ENCODE data around the gene KDELR3.

Gene KDELR3

DNA sequence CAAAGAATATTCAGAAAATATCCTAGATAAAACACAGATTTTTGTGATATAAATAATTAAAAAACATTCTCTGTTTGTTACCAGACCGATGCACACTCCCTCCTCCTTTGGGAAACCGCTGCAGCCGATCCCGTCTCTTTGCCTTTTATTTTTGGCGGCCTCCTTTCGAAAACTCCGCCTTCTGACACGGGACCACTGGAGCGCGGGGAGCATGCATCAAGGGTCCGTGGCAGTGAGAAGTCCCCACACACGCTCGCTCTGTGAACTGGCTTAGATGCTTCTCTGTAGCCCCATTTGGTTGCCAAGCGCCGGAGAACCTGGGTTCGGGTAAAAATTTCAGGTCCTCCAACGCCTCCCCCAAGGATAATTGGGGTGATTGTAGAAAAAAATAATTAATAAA is 21.2 kb downstream of the KDELR3 start:
- H3K27ac ChIP-seq: no peak overlapping the region
- TF ChIP-seq, protein P1, sequence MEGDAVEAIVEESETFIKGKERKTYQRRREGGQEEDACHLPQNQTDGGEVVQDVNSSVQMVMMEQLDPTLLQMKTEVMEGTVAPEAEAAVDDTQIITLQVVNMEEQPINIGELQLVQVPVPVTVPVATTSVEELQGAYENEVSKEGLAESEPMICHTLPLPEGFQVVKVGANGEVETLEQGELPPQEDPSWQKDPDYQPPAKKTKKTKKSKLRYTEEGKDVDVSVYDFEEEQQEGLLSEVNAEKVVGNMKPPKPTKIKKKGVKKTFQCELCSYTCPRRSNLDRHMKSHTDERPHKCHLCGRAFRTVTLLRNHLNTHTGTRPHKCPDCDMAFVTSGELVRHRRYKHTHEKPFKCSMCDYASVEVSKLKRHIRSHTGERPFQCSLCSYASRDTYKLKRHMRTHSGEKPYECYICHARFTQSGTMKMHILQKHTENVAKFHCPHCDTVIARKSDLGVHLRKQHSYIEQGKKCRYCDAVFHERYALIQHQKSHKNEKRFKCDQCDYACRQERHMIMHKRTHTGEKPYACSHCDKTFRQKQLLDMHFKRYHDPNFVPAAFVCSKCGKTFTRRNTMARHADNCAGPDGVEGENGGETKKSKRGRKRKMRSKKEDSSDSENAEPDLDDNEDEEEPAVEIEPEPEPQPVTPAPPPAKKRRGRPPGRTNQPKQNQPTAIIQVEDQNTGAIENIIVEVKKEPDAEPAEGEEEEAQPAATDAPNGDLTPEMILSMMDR (conservative IDR thresholded peaks at IDR 0.05): no peak

DNA sequence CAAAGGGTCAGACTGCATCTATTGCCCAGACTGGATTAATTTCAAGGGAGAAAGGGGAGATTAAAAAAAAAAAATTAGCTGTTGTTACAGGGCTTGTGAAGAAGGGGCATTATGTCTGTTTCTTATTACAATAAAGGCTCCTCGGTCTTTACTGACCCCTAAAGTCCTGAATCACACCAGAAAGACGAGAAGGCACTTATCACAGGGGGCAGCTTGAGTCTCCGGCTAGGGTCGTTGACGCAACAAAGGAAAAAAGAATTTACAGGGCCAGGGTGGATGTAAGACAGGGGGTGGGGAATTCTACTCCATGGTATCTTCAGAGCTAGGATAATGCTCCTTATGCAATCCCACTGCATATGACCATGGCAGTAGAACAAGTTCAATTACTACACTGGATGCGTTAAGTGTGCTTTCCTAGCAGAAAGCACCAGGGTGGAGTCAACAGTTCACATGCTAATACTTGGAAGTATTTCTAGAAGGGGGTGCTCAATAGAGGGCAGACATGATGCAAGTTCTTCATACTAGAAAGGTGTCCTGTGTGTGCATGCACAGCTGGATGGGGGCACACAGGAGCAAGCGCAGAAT is 21.8 kb downstream of the KDELR3 start:
- no peak overlapping the region for H3K27ac ChIP-seq
- TF ChIP-seq, protein P1 (conservative IDR thresholded peaks at IDR 0.05): no peak

DNA sequence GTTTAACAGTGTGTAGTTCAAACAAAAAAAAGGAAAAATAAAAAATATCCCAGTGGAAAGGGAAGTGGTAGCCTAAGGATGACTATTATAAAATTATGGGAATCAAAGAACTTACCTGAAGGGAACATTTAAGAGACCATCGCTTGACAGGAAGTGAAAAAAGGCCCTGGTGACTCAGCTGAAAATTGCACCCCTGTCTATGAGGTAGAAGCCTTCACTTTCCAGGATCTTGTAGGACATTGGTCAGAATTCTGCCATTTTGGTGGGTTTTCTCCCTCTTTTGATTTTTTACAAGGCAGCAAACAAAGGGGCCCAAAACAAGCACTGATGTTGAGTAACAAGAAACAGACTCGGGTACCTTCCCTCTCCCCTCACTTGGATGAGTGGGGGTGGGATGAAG is 22.6 kb downstream of the KDELR3 start:
- TF ChIP-seq, protein P1 (conservative IDR thresholded peaks at IDR 0.05): no peak
- H3K27ac ChIP-seq: no peak overlapping the region; the same call in 1 of the 2 replicates

DNA sequence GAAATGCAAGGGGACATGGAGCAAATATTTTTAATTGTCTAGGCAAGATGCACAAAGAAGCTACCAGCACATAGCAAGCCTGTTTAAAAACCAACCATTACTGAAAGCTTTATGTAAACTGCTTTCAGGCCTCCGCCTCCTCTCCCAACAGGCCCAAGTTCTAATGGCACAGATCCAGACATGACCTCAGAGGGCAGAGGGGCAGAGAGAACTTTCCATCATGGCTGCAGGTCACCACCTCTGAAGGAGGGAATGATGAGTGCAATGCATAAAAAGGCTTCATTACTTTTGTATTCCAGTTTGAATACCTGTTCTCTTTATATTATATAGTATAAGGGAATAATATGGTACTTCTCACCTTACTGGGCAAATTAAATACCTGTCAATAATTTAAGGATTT is 23.0 kb downstream of the KDELR3 start:
- TF ChIP-seq, protein P1 (conservative IDR thresholded peaks at IDR 0.05): no peak
- H3K27ac ChIP-seq: peak overlapping the region; percentile 1; the same call in 1 of the 2 replicates

DNA sequence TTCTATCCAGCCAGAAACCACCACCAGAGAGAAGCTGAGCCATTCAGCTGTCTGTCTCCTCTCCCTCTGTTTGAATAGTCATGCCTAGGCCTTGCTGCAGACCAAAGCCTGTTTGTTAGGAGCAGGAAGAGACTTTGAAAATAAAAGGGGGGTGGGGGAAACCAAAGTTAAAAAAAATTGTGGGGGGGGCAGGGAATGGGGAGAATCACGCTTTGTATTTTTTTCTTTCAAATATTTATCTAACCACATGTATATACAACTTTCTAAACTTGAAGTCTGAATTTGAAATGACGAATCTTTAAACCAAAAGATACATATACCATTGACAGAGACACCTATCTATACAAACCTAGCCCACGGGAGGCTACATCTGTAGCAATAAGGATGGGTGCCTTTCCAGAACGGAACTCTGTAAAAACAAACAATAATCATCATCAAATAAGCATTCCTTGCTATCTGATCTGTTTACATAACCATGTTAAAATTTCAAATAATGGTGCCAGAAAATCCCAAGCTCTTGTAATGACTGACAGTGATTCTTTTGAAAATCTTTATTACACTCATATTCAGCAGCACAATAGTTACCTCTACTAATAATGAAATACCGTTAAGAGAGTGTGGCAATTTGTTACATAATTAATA is 23.9 kb downstream of the KDELR3 start:
- peak overlapping the region; percentile 3; the same call in 1 of the 2 replicates for H3K27ac ChIP-seq

DNA sequence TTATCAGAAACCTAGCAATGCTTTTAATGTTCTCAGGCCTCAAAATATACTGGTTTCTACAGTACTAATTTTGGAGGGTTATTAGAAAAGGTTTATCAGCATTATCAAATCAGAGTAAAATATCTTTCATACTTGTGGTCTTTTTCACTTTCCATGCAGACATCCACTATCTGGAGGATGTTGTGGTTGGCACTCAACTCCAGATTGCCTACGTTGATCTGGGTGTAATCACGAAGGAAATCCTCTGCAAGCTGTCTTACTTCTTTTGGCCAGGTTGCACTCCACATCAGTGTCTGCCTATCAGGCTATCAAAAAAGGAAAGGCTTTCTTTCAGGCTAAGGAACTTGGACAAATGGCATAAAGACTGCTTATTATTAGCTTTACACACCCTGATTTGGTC is 26.6 kb downstream of the KDELR3 start:
- TF ChIP-seq, protein P1 (conservative IDR thresholded peaks at IDR 0.05): no peak
- no peak overlapping the region for H3K27ac ChIP-seq

More for the DNA sequence above, 23.9 kb downstream of the KDELR3 start:
- TF ChIP-seq, protein P1 (conservative IDR thresholded peaks at IDR 0.05): no peak

DNA sequence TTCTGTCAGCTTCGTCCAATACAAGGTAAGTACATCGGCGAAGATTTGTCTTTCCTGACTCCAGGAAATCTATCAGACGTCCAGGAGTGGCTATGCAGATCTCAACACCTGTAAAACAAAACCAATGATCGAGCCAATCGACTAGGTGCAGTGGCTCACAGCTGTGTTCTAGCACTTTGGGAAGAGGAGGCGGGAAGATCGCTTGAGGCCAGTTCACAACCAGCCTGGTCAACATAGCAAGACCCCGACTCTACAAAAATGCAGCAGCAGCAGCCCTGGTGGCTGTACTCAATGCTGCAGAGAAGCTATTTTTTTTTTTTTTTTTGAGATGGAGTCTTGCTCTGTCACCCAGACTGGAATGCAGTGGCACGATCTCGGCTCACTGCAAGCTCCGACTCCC is 27.0 kb downstream of the KDELR3 start:
- no peak overlapping the region for H3K27ac ChIP-seq
- TF ChIP-seq, protein P1 (conservative IDR thresholded peaks at IDR 0.05): no peak

Data from VCaP (cell line).